MM.1S (cell line): ENCODE measurements around the gene PARVA.

Experiments
- DNase-seq: peaks from one replicate; pipeline ENCODE4 v3.0.0-alpha.2; 2015
- H2AFZ ChIP-seq: fragments of 300-600 bp; sonication (generic); 2 replicates; pipeline ENCODE4 v1.6.0; 2016; ENCODE audit warnings: antibody characterized with exemption, low read length
- H3F3A ChIP-seq: fragments of 300-600 bp; sonication (generic); 2 replicates; pipeline ENCODE4 v1.6.1; 2016; ENCODE audit warnings: mild to moderate bottlenecking, antibody characterized with exemption, low read length, moderate library complexity, mixed read lengths; ENCODE audit not compliant: insufficient read depth
- H3K27ac ChIP-seq: fragments of 300-600 bp; sonication (generic); 2 replicates; pipeline ENCODE4 v1.5.1; 2016; ENCODE audit warnings: mild to moderate bottlenecking, low read length
- H3K27me3 ChIP-seq: fragments of 300-600 bp; sonication (generic); replicated peaks from 2 replicates; pipeline ENCODE4 v1.6.0; 2016; ENCODE audit warnings: low read length; ENCODE audit not compliant: insufficient read depth
- H3K36me3 ChIP-seq: fragments of 300-600 bp; sonication (generic); replicated peaks from 2 replicates; pipeline ENCODE4 v1.6.1; 2016; ENCODE audit warnings: mild to moderate bottlenecking, low read length, mixed read lengths; ENCODE audit not compliant: insufficient read depth
- H3K4me1 ChIP-seq: fragments of 300-600 bp; sonication (generic); 2 replicates; pipeline ENCODE4 v1.6.1; 2016; ENCODE audit warnings: low read length, mixed read lengths
- H3K4me2 ChIP-seq: fragments of 300-600 bp; sonication (generic); 2 replicates; pipeline ENCODE4 v1.6.0; 2016; ENCODE audit warnings: low read depth, low read length
- H3K4me3 ChIP-seq: fragments of 300-600 bp; sonication (generic); 2 replicates; pipeline ENCODE4 v1.5.1; 2016; ENCODE audit warnings: low read length, mixed read lengths
- H3K79me2 ChIP-seq: fragments of 300-600 bp; sonication (generic); 2 replicates; pipeline ENCODE4 v1.6.1; 2016; ENCODE audit warnings: mixed run types, low read length, mixed read lengths
- H3K9ac ChIP-seq: fragments of 300-600 bp; sonication (generic); 2 replicates; pipeline ENCODE4 v1.6.1; 2016; ENCODE audit warnings: low read length, mixed read lengths
- H3K9me2 ChIP-seq: fragments of 300-600 bp; sonication (generic); replicated peaks from 2 replicates; pipeline ENCODE4 v1.6.1; 2016; ENCODE audit warnings: mild to moderate bottlenecking, low read length, mixed read lengths; ENCODE audit not compliant: insufficient read depth
- H3K9me3 ChIP-seq: fragments of 300-600 bp; sonication (generic); replicated peaks from 2 replicates; pipeline ENCODE4 v1.6.1; 2016; ENCODE audit warnings: mild to moderate bottlenecking, low read length, mixed read lengths; ENCODE audit not compliant: insufficient read depth
- H4K20me1 ChIP-seq: fragments of 300-600 bp; sonication (generic); 2 replicates; pipeline ENCODE4 v1.6.1; 2016; ENCODE audit warnings: mild to moderate bottlenecking, low read length, moderate library complexity, mixed read lengths; ENCODE audit not compliant: insufficient read depth
- CTCF ChIP-seq: fragments of 300-600 bp; sonication (generic); IDR thresholded peaks from 2 replicates; pipeline ENCODE4 v1.5.1; 2016; ENCODE audit warnings: antibody characterized with exemption, low read length, mixed read lengths
- EZH2 ChIP-seq: fragments of 300-600 bp; sonication (generic); optimal IDR thresholded peaks from 2 replicates; pipeline ENCODE3; 2017; ENCODE audit warnings: low read depth, mild to moderate bottlenecking, antibody characterized with exemption, low read length, mixed read lengths
- EZH2phosphoT487 ChIP-seq: fragments of 300-600 bp; sonication (generic); IDR thresholded peaks from 2 replicates; pipeline ENCODE4 v1.6.1; 2018; ENCODE audit warnings: antibody characterized with exemption, low read length

The PARVA gene

GRCh38 chr11:12470236-12470635 lies 92.9 kb downstream of the PARVA start:
- H3K27ac ChIP-seq, result no peak overlapping the region
- no peaks in the 10 kb centered on the region for H3K4me1 ChIP-seq
- H3K4me3 ChIP-seq, result no peak overlapping the region
- no peaks in the 10 kb centered on the region for H3K79me2 ChIP-seq
- no peaks in the 10 kb centered on the region for H3F3A ChIP-seq
- H4K20me1 ChIP-seq, result no peaks in the 10 kb centered on the region
- no peak for DNase-seq
- H3K4me2 ChIP-seq, result no peak overlapping the region
- H3K27me3 ChIP-seq, result no peaks in the 10 kb centered on the region
- no peaks in the 10 kb centered on the region for H3K9me2 ChIP-seq
- no peak overlapping the region for H3K9ac ChIP-seq
- H2AFZ ChIP-seq, result no peak overlapping the region
- no peaks in the 10 kb centered on the region for H3K9me3 ChIP-seq
- H3K36me3 ChIP-seq, result no peaks in the 10 kb centered on the region
- TF ChIP-seq EZH2phosphoT487, result no peak
- TF ChIP-seq CTCF, result no peak
- TF ChIP-seq EZH2, result no peak

GRCh38 chr11:12472401-12473005 lies 95.1 kb downstream of the PARVA start:
- H4K20me1 ChIP-seq, result no peaks in the 10 kb centered on the region
- H3K4me1 ChIP-seq, result no peaks in the 10 kb centered on the region
- H3K4me3 ChIP-seq, result no peak overlapping the region
- H2AFZ ChIP-seq, result no peak overlapping the region
- H3K27ac ChIP-seq, result no peak overlapping the region
- H3K4me2 ChIP-seq, result no peak overlapping the region
- H3K27me3 ChIP-seq, result no peaks in the 10 kb centered on the region
- no peaks in the 10 kb centered on the region for H3K9me2 ChIP-seq
- no peak overlapping the region for H3K9ac ChIP-seq
- H3K79me2 ChIP-seq, result no peaks in the 10 kb centered on the region
- no peaks in the 10 kb centered on the region for H3K9me3 ChIP-seq
- H3F3A ChIP-seq, result no peaks in the 10 kb centered on the region
- H3K36me3 ChIP-seq, result no peaks in the 10 kb centered on the region
- no peak for DNase-seq
- TF ChIP-seq EZH2phosphoT487 (no peak), EZH2 (no peak), CTCF (no peak)

GRCh38 chr11:12473381-12473780 lies 96.0 kb downstream of the PARVA start:
- no peaks in the 10 kb centered on the region for H3K9me2 ChIP-seq
- no peak for TF ChIP-seq EZH2
- TF ChIP-seq CTCF, result no peak
- TF ChIP-seq EZH2phosphoT487, result no peak
- H3K27me3 ChIP-seq, result no peaks in the 10 kb centered on the region
- H4K20me1 ChIP-seq, result no peaks in the 10 kb centered on the region
- H3K36me3 ChIP-seq, result no peaks in the 10 kb centered on the region
- no peaks in the 10 kb centered on the region for H3K79me2 ChIP-seq
- H3F3A ChIP-seq, result no peaks in the 10 kb centered on the region
- H3K9me3 ChIP-seq, result no peaks in the 10 kb centered on the region
- H3K27ac ChIP-seq, result no peak overlapping the region
- no peak overlapping the region for H3K4me3 ChIP-seq
- no peak for DNase-seq
- no peaks in the 10 kb centered on the region for H3K4me1 ChIP-seq
- H3K4me2 ChIP-seq, result no peak overlapping the region
- no peak overlapping the region for H2AFZ ChIP-seq
- H3K9ac ChIP-seq, result no peak overlapping the region
